Progenitor cell of endocrine pancreas (in vitro differentiated cells): Measurements from ENCODE around the gene LHX5. TPM values are rescaled to one million over a fixed set of nuclear protein-coding genes. Genes with fewer than 3 reads are reported as not detected.

Experiments
- DNase-seq: peaks from one replicate; pipeline ENCODE4 v3.0.0; 2021; ENCODE audit warnings: low spot score; ENCODE audit not compliant: unreplicated experiment
- H3K27ac Mint-ChIP-seq: 2 replicates; pipeline ENCODE4 v1.8.0; 2021; ENCODE audit warnings: mild to moderate bottlenecking, moderate library complexity, mixed read lengths
- H3K27me3 Mint-ChIP-seq: 2 replicates; pipeline ENCODE4 v1.8.0; 2021; ENCODE audit warnings: mixed read lengths
- H3K36me3 Mint-ChIP-seq: 2 replicates; pipeline ENCODE4 v1.8.0; 2022; ENCODE audit warnings: mixed read lengths; ENCODE audit not compliant: insufficient read depth
- H3K4me1 Mint-ChIP-seq: 2 replicates; pipeline ENCODE4 v1.8.0; 2021; ENCODE audit warnings: low read depth, mixed read lengths
- H3K4me3 Mint-ChIP-seq: 2 replicates; pipeline ENCODE4 v1.8.0; 2021; ENCODE audit warnings: low read depth, mild to moderate bottlenecking, moderate library complexity, mixed read lengths
- H3K9me3 Mint-ChIP-seq: 2 replicates; pipeline ENCODE4 v1.8.0; 2021; ENCODE audit warnings: low read depth, mixed read lengths
- CTCF ChIP-seq: fragments of 200-600 bp; sonication (generic); IDR thresholded peaks from one replicate; pipeline ENCODE4 v1.5.0; 2021; ENCODE audit warnings: antibody characterized with exemption, mild to moderate bottlenecking; ENCODE audit not compliant: unreplicated experiment
- total RNA-seq: library from RNA; stranded (reverse); gene quantifications from 2 replicates; pipeline ENCODE4 v1.2.1, GENCODE V29; 2021

LHX5 gene
- total RNA-seq, 1 donor from 2014 or later: 0.41 TPM

GRCh38 chr12:113416091-113416754 lies 55.4 kb downstream of the LHX5 start:
- TF ChIP-seq CTCF: no peak
- no peaks in the 10 kb centered on the region for H3K27me3 Mint-ChIP-seq
- no peak for DNase-seq
- H3K27ac Mint-ChIP-seq: no peak overlapping the region
- no peaks in the 10 kb centered on the region for H3K36me3 Mint-ChIP-seq
- no peaks in the 10 kb centered on the region for H3K9me3 Mint-ChIP-seq
- no peak overlapping the region for H3K4me3 Mint-ChIP-seq
- H3K4me1 Mint-ChIP-seq: peaks cover 20% of the 10 kb centered on the region

- no peak for TF ChIP-seq CTCF
- DNase-seq: no peak
- Mint-ChIP-seq H3K4me1 (peaks cover 21% of the 10 kb centered on the region), H3K4me3 (no peak overlapping the region), H3K27ac (peak overlapping the region; percentile 20), H3K9me3 (no peaks in the 10 kb centered on the region), H3K27me3 (no peaks in the 10 kb centered on the region), H3K36me3 (no peaks in the 10 kb centered on the region)
These were observed 57.1 kb downstream of the LHX5 start for GRCh38 chr12:113414519-113415038.

GRCh38 chr12:113413488-113413939 lies 58.2 kb downstream of the LHX5 start:
- no peak for DNase-seq
- Mint-ChIP-seq H3K9me3 (no peaks in the 10 kb centered on the region), H3K4me1 (peaks cover 14% of the 10 kb centered on the region), H3K27ac (no peak overlapping the region), H3K27me3 (no peaks in the 10 kb centered on the region), H3K4me3 (no peak overlapping the region), H3K36me3 (no peaks in the 10 kb centered on the region)
- no peak for TF ChIP-seq CTCF

Other genes starting within 250 kb of the LHX5 start
- 9.8 and 11.0 TPM in 2 replicates for gene SLC8B1, start 136.8 kb downstream of the LHX5 start, total RNA-seq
- 47.7 and 48.0 TPM in 2 replicates for gene PLBD2, start 113.3 kb downstream of the LHX5 start, total RNA-seq
- not detected in 2 replicates for gene SDS, start 68.0 kb downstream of the LHX5 start, total RNA-seq
- gene SDSL, start 49.5 kb downstream of the LHX5 start, total RNA-seq: 14.0 and 17.2 TPM in 2 replicates